GM10266 (cell line): ENCODE results near the gene SHC3.

Source experiments
- DNase-seq: peaks from one replicate; pipeline ENCODE4 v3.0.0; 2012; ENCODE audit errors: extremely low spot score
- CTCF ChIP-seq: IDR thresholded peaks from 2 replicates; pipeline ENCODE4 v1.5.1; 2012; ENCODE audit warnings: mild to moderate bottlenecking, low read depth; ENCODE audit not compliant: control insufficient read depth, insufficient read depth; ENCODE audit errors: missing control alignments

SHC3 gene

DNA sequence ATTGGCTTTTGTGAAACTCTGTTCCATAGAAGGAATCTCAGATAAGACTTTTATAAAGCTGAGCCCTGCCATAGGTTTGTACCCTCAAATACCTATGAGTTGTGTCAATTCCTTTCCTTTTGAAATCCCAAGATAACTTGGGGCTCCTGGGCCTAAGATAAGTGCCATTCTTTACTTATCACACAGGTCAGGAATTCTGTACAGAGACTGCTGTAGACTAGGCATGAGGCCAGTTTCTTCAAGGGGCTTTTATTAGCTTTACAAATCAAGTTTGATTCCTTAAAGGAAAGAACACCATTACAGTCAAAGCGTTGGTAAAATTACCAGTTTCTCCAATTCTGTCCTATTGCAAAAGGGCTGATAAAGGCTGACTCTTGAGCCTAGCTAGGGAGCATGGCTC is 39.2 kb downstream of the SHC3 start:
- no peak for DNase-seq
- TF ChIP-seq CTCF, result no peak

DNA sequence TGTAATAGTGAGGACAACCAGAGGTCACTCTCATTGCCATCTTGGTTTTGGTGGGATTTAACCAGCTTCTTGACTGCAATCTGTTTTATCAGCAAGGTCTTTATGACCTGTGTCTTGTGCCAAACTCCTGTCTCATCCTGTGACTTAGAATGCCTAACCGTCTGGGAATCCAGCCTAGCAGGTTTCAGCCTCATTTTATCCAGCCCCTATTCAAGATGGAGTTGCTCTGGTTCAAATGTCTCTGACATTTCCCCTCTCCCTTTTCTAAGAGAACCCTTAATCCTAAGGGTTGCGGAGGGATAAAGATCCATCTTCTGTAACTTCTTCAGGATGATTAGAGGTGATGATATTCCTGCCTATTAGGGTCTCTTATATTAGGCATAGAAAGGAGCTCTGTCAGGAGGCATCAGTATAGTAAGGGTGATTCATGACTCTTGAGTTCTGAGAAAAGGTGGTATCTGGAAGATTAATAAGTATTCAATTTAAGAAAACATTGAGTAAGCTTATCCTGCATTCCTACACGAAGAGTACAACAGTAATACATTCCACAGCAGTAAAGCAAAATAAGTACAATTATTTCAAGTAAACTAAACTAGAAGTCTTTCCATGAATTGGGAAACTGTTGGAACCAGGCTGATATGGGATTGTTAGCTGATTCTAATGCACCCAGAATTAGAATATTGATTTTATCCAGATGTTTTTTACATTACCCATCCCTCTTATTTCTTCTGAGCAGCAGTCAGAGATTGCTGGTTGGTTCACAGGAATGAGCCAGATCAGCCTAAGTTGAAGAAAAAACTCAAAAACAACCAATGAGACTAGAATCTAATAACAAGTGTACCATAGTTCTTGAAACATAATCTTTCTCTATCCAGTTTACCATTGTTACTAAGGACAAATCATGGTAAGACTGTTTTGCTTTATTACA is 39.9 kb downstream of the SHC3 start:
- no peak for TF ChIP-seq CTCF
- DNase-seq, result no peak

- DNase-seq, result no peak
These were observed 40.8 kb downstream of the SHC3 start for GRCh38 chr9:89137542-89138462.

GRCh38 chr9:89135591-89136166 is 42.9 kb downstream of the SHC3 start:
- DNase-seq, result no peak
- TF ChIP-seq CTCF, result no peak

More at GRCh38 chr9:89137542-89138462, 40.8 kb downstream of the SHC3 start:
- no peak for TF ChIP-seq CTCF

- no peak for DNase-seq
- no peak for TF ChIP-seq CTCF
These were observed 43.9 kb downstream of the SHC3 start for GRCh38 chr9:89134709-89135108.

DNA sequence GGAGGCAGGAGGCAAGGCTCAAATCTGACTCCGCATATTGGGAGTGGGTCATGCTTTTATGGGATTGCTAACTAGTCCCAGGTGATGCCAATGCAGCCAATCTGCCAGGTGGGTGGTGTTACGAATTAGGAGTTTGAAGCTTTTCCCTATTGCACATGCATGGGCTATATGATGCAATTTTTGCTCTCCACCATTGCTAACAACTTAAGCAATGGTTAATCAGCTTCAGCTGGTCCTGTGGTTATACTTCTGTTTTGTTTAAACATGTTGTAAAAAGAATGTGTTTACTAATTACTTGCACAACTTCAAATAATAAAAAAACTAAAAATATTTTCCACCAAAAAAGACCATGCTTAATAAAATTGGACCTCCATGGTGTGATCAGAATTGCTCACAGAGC is 55.7 kb downstream of the SHC3 start:
- no peak for TF ChIP-seq CTCF
- no peak for DNase-seq
